Measurements from ENCODE around the gene SH2D3C.

DNA sequence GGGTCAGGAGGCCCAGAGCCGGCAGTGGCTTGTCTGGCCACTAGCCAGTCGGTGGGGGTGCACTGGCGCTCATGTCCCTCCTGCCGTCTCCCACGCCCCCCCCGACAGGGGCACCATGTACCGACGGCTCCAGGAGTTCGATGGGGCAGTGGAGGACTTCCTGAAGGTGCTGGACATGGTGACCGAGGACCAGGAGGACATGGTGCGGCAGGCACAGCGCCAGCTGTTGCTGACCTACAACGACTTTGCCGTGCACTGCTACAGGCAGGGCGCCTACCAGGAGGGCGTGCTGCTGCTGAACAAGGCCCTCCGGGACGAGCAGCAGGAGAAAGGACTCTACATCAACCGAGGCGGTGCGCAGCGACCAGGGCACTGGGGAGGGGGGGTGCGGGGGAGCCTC, 54.5 kb downstream of the SH2D3C start:
- TF ChIP-seq, protein P1, sequence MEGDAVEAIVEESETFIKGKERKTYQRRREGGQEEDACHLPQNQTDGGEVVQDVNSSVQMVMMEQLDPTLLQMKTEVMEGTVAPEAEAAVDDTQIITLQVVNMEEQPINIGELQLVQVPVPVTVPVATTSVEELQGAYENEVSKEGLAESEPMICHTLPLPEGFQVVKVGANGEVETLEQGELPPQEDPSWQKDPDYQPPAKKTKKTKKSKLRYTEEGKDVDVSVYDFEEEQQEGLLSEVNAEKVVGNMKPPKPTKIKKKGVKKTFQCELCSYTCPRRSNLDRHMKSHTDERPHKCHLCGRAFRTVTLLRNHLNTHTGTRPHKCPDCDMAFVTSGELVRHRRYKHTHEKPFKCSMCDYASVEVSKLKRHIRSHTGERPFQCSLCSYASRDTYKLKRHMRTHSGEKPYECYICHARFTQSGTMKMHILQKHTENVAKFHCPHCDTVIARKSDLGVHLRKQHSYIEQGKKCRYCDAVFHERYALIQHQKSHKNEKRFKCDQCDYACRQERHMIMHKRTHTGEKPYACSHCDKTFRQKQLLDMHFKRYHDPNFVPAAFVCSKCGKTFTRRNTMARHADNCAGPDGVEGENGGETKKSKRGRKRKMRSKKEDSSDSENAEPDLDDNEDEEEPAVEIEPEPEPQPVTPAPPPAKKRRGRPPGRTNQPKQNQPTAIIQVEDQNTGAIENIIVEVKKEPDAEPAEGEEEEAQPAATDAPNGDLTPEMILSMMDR (IDR thresholded peaks at IDR 0.05; ENCODE audit: low read depth, low read length, poor library complexity, severe bottlenecking), result no peak
- no peak for TF ChIP-seq EZH2phosphoT487 (IDR thresholded peaks at IDR 0.05; ENCODE audit: borderline replicate concordance, low read length)

All from DOHH2 (cell line).